ENCODE results near the gene TRAK2.

DNA sequence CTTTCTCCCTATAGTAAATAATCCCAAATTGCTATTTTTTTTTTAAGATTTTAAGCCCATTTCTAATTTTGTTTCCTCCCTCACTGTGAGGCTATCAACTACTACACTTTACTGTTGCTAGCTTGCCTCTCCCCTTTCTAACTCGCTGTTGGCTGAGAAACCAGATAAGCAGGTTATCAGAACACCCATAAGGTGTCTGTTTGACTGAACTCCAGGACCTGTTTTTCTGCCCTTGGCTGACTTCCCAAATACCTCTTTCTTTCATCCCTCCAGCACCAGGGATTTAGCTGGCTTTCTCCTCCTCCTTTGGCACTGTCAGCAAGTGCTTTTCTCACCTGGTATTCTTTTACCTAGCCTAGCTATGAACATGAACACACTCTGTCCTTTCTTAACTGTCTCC is 11.1 kb downstream of the TRAK2 start:
- TF ChIP-seq POLR2A (IDR thresholded peaks at IDR 0.05), result no peak
- TF ChIP-seq, protein P1, sequence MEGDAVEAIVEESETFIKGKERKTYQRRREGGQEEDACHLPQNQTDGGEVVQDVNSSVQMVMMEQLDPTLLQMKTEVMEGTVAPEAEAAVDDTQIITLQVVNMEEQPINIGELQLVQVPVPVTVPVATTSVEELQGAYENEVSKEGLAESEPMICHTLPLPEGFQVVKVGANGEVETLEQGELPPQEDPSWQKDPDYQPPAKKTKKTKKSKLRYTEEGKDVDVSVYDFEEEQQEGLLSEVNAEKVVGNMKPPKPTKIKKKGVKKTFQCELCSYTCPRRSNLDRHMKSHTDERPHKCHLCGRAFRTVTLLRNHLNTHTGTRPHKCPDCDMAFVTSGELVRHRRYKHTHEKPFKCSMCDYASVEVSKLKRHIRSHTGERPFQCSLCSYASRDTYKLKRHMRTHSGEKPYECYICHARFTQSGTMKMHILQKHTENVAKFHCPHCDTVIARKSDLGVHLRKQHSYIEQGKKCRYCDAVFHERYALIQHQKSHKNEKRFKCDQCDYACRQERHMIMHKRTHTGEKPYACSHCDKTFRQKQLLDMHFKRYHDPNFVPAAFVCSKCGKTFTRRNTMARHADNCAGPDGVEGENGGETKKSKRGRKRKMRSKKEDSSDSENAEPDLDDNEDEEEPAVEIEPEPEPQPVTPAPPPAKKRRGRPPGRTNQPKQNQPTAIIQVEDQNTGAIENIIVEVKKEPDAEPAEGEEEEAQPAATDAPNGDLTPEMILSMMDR (IDR thresholded peaks at IDR 0.05), result no peak
- peak; percentile 96 for TF ChIP-seq POLR2AphosphoS5 (IDR thresholded peaks at IDR 0.05)
